NCI-H2196 (cell line): ENCODE data around the gene AKAP9.
"Not testable (repeated sequence)": the region's sequence is repeated elsewhere in the genome, so short reads cannot be mapped to it uniquely, and the experiment has no call there.

ENCODE experiments used
- DNase-seq: peaks from one replicate; lab custom pipeline; 2025; ENCODE audit not compliant: unreplicated experiment; lab: John Stamatoyannopoulos, UW

The AKAP9 gene

DNA sequence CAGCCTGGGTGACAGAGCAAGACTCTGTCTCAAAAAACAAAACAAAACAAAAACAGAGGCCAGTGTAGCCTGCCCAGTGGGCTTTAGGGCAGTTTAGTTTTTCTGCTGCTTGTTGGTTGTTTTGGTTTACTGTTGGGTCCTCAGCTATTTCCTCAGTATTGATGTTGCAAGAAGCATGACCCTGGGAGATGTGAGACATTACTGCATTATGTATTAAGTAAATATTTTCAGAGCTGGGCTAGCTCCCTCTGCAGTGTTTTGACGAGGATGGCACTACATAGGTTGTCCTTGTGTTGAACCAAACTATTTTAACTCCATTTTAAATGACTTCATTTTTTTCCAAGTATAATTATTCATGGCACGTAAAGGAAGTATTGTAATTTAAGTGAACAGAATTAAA lies 4.8 kb downstream of the AKAP9 start:
- DNase-seq = peak; percentile 26

DNA sequence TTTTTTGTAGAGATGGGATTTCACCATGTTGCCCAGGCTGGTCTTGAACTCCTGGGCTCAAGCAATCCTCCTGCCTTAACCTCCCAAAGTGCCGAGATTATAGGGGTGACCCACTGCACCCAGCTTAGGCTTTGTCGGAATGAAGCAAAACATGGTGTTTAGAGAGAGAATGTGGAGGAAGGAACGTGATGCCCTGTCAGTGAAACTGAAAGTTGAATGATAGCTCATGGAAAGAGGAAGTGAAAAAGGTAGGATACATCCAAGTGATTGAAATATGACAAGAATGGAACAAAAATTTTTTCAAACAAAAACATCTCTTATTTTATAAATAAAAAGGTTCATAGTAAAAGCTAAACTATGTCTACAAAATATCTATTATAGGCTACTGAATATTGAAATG lies 5.9 kb downstream of the AKAP9 start:
- DNase-seq = no peak

GRCh38 chr7:91947948-91948347 lies 7.3 kb downstream of the AKAP9 start:
- DNase-seq = no peak

DNA sequence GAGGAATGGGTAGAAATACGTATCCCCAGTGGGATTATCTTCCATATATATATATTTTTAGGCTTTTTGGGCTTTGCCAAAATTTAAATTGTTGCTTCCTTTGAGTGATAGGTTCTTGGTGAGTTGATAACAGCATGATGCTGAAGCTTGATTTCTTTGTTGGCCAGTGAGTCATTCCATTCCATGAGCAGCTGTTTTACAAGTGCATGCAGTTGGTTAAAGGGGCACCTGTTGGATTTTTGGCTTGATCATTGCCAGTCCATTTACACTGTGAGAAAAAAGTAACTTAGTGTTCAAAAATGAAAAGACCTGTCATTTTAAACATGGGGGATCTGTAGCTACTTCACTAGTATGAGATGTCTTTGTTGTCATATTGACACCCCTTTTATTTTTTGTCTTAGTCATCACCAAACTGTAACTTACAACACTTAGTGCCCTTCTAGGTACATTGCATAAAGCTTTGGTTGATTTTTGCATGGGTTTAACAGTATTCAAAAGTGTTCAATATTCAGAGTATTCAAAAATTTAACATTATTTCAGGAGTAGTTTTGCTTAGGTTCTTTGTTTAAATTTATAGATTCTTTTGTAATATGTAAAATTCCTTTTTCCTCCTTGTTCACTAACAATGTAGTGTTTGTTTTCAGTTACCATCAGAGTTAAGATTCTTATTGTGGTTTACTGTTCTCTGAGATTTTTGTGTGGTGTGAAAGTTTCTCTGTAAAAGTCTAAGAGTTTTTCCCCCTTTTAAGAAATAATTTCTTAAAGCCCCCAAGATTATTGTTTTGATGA lies 8.8 kb downstream of the AKAP9 start:
- peak; percentile 32 for DNase-seq

DNA sequence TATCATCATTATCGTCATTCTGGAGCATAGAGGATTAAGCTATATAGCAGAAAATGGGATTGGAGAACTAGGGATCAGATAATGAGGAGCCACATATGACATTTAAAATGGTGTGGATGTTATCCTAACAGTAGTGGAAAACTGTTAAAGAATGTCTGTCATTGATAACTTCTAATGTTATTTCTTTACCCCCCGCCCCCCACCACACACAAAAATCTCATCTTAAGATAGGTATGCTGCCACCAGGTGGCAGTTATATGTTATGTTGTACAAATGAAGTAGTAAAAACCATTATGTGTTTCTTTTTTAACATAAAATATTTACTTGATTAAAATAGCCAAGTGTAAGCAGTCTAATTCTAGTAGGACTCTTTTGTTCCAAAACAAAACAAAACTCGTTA lies 13.0 kb downstream of the AKAP9 start:
- DNase-seq = no peak

GRCh38 chr7:91956464-91956863 lies 15.8 kb downstream of the AKAP9 start:
- DNase-seq = not testable (repeated sequence)

- DNase-seq = no peak
These were observed 16.6 kb downstream of the AKAP9 start for GRCh38 chr7:91957232-91957631.

GRCh38 chr7:91957823-91958222 lies 17.2 kb downstream of the AKAP9 start:
- no peak for DNase-seq

DNA sequence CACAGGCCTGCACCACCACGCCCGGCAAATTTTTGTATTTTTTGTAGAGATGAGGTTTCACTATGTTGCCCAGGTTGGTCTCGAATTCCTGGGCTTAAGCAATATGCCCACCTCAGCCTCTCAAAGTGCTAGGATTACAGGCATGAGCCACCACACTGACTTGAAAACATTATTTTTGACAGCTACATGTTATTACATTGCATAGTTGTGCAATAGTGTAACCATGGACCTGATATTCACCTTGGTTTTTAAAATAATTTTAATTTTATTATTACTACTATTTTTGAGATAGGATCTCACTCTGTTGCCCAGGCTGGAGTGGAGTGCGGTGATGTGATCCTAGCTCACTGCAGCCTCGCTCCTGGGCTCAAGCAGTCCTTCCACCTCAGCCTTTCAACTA lies 18.4 kb downstream of the AKAP9 start:
- no peak for DNase-seq

- DNase-seq = no peak
These were observed 21.2 kb downstream of the AKAP9 start for GRCh38 chr7:91961816-91962215.

DNA sequence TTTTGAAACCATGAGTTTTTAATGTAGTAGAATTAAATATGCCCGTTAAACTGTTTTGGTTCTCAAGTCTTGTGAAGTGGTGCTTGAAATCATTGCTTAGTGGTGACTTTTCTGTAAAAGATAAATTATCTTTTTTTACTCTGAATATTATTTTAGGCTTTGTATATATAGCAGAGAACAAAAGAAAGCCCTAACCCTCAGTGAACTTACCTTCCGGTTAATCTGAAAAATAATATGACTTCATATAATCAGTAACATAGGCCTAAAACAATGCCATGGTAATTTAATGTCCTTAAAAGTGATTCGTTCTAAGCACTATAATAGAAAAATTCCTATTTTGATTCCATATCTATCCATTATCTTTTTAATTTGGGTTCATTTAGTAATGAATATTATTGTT lies 21.8 kb downstream of the AKAP9 start:
- no peak for DNase-seq

- not testable (repeated sequence) for DNase-seq
These were observed 26.9 kb downstream of the AKAP9 start for GRCh38 chr7:91967513-91967912.

DNA sequence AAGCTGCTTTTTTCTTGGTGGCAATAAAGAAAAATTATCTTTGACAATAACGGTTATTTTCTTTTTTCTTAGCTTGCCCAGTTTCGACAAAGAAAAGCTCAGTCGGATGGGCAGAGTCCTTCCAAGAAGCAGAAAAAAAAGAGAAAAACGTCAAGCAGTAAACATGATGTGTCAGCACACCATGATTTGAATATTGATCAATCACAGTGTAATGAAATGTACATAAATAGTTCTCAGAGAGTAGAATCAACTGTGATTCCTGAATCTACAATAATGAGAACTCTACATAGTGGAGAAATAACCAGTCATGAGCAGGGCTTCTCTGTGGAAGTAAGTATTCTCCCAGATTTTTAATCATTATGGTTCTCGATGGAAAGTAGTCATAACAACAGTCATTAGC lies 33.0 kb downstream of the AKAP9 start:
- DNase-seq = no peak

- DNase-seq = no peak
These were observed 33.4 kb downstream of the AKAP9 start for GRCh38 chr7:91974066-91974465.

- DNase-seq = no peak
These were observed 36.1 kb downstream of the AKAP9 start for GRCh38 chr7:91976743-91977142.

DNA sequence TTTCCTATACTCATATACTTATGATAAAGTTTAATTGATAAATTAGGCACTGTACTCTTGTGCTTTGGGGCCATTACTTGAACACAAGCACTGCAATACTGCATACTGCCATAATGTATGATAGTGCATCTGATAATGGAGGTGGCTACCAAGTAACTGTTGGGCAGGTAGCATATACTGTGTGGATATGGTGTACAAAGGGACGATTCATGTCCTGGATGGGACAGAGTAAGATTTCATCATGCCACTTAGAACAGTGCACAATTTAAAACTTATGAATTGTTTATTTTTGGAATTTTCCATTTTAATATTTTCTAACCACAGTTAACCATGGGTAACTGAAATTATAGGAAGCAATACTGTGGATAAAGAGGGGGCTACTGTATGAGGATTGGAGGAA lies 38.9 kb downstream of the AKAP9 start:
- no peak for DNase-seq

DNA sequence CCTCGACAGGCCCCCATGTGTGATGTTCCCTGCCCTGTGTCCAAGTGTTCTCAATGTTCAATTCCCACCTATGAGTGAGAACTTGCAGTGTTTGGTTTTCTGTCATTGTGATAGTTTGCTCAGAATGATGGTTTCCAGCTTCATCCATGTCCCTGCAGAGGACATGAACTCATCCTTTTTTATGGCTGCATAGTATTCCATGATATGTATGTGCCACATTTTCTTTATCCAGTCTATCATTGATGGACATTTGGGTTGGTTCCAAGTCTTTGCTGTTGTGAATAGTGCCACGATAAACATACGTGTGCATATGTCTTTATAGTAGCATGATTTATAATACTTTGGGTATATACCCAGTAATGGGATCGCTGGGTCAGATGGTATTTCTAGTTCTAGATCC lies 41.7 kb downstream of the AKAP9 start:
- not testable (repeated sequence) for DNase-seq

DNA sequence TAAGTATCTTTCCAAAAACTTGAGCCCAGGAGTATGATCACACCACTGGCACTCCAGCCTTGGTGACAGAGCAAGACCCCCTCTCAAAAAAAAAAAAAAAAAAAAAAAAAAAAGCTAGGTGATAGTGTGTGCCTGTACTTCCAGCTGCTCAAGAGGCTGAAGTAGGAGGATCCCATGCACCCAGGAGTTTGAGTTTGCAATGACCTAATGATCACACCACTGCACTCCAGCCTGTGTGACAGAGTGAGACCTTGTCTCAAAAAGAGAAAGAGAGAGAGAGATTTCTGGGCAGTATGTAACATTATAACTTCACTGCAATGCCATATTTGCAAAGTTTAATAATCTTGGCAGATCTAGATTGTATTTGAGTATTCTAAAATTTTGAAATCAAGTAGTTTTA lies 47.6 kb downstream of the AKAP9 start:
- no peak for DNase-seq

DNA sequence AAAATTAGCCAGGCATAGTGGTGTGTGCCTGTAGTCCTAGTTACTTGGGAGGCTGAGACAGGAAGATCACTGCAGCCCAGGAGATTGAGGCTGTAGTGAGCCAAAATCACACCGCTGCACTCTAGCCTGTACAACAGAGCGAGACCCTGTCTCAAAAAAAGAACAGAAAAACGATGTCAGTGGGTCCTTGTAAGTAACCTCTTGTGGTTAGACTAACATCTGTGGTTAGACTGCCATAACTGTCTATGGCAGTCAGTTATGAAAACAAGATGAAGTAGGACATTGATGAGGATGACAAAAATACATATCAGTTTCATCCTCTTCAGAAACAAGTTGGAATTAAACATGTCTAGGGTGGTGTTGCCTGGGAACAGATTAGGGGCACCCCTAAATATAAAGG lies 53.3 kb downstream of the AKAP9 start:
- DNase-seq = no peak

DNA sequence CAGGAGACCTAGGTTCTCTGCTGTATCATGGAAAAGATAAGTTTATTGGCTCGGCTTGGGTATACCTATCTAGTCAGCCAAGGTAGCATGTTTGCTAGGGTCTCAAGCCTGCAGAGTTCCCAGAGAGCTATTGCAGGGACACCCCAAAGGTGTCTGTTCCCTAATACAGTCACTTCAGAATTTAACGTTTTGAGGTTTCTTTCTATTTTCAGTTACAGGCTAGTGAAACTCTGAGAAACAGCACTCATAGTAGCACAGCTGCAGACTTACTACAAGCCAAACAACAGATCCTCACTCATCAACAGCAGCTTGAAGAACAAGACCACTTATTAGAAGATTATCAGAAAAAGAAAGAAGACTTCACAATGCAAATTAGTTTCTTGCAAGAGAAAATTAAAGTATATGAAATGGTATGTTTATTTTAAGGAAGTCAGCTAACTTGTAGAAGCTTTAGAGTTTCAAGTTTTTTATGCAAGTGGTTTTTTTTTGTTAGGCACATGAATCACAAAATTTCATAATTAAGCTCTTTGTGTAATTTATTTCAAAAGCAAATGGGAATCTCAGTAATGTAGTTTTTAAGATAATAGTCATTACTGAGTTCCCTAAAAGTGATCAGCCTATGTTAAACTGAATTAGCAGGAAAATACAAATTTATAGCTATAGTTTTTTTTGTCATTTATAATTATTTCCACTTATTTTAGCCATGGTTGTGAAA lies 54.9 kb downstream of the AKAP9 start:
- DNase-seq = no peak

DNA sequence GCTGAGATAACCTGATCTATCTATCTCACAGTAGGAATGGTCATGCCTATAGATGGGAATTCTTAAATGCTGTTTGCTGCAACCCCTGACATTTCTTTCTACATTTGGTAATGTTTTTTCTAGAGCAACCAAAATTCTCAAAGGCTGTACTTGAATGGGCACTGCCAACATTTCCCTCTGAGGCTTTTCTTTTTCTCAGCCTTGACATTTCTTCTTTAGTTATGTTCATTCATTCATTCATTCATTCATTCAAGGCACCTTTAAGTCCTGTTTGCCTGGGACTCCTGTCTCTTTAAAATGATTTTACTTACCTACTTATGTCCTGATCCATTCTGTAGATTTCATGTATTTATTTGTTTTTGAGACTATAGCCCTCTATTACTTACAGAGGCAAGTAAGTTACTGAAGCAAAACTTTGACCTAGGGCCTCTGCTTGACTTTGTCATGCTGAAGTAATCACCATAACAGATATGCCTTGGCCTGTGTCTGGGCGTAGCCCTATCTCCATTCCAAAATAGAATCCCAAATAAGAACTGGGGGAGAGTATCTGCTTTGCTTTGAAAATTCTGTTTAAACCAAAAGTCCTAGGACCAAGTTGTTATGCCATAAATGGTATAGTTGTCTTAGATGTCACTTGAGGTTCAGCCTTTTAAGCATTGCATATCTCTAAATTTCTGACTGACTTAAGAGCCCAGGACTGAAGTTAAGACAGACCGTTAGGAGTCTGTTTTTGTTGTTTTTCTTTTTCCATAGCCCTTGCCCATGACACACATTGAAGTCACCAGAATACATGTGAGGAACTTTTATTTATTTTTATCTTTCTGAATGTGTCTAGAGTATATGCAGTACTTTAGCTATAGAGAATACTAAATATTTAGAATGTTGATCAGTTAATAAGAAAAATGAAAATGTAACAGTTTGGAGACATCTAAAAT lies 59.2 kb downstream of the AKAP9 start:
- DNase-seq = no peak

- no peak for DNase-seq
These were observed 62.1 kb downstream of the AKAP9 start for GRCh38 chr7:92002720-92003119.
